ENCODE data around the gene ADORA3. TPM values are rescaled to one million over a fixed set of nuclear protein-coding genes. Genes with fewer than 3 reads are reported as not detected.

The ADORA3 gene
- total RNA-seq, 1 experiment from 2014 or later, result not detected

GRCh38 chr1:111511370-111511769 lies 7.9 kb upstream of the ADORA3 start:
- DNase-seq (ENCODE audit: low spot score), result no peak
- in situ Hi-C loops (cut with HindIII; ENCODE audit: low sequenced_read_pairs), result no loop called here

GRCh38 chr1:111509997-111510375 lies 6.6 kb upstream of the ADORA3 start:
- in situ Hi-C loops (cut with HindIII; ENCODE audit: low sequenced_read_pairs), result no loop called here
- peak; percentile 11 for DNase-seq (ENCODE audit: low spot score)

- in situ Hi-C loops (cut with HindIII; ENCODE audit: low sequenced_read_pairs), result no loop called here
- DNase-seq (ENCODE audit: low spot score), result no peak
Measured at GRCh38 chr1:111507411-111508201, 4.2 kb upstream of the ADORA3 start.

GRCh38 chr1:111506561-111506960 lies 3.1 kb upstream of the ADORA3 start:
- in situ Hi-C loops (cut with HindIII; ENCODE audit: low sequenced_read_pairs), result no loop called here

GRCh38 chr1:111505641-111506119 lies 2.2 kb upstream of the ADORA3 start:
- no peak for DNase-seq (ENCODE audit: low spot score)
- in situ Hi-C loops (cut with HindIII; ENCODE audit: low sequenced_read_pairs), result no loop called here

More at GRCh38 chr1:111506561-111506960, 3.1 kb upstream of the ADORA3 start:
- no peak for DNase-seq (ENCODE audit: low spot score)

- DNase-seq (ENCODE audit: low spot score), result no peak
- in situ Hi-C loops (cut with HindIII; ENCODE audit: low sequenced_read_pairs), result no loop called here
Measured at GRCh38 chr1:111504097-111504496, 664 bp upstream of the ADORA3 start.

GRCh38 chr1:111501645-111502044 lies 1.8 kb downstream of the ADORA3 start:
- no peak for DNase-seq (ENCODE audit: low spot score)
- in situ Hi-C loops (cut with HindIII; ENCODE audit: low sequenced_read_pairs), result no loop called here

- in situ Hi-C loops (cut with HindIII; ENCODE audit: low sequenced_read_pairs), result no loop called here
- no peak for DNase-seq (ENCODE audit: low spot score)
Measured at GRCh38 chr1:111499026-111499785, 4.2 kb downstream of the ADORA3 start.

- in situ Hi-C loops (cut with HindIII; ENCODE audit: low sequenced_read_pairs), result no loop called here
- DNase-seq (ENCODE audit: low spot score), result no peak
Measured at GRCh38 chr1:111497592-111497991, 5.8 kb downstream of the ADORA3 start.

GRCh38 chr1:111496398-111496797 lies 7.0 kb downstream of the ADORA3 start:
- in situ Hi-C loops (cut with HindIII; ENCODE audit: low sequenced_read_pairs), result no loop called here

GRCh38 chr1:111491070-111491469 lies 12.4 kb downstream of the ADORA3 start:
- no peak for DNase-seq (ENCODE audit: low spot score)
- in situ Hi-C loops (cut with HindIII; ENCODE audit: low sequenced_read_pairs), result no loop called here

More at GRCh38 chr1:111496398-111496797, 7.0 kb downstream of the ADORA3 start:
- no peak for DNase-seq (ENCODE audit: low spot score)

- in situ Hi-C loops (cut with HindIII; ENCODE audit: low sequenced_read_pairs), result no loop called here
- DNase-seq (ENCODE audit: low spot score), result no peak
Measured at GRCh38 chr1:111490220-111490619, 13.2 kb downstream of the ADORA3 start.

GRCh38 chr1:111489604-111490003 lies 13.8 kb downstream of the ADORA3 start:
- in situ Hi-C loops (cut with HindIII; ENCODE audit: low sequenced_read_pairs), result no loop called here
- DNase-seq (ENCODE audit: low spot score), result no peak

GRCh38 chr1:111488669-111489068 lies 14.8 kb downstream of the ADORA3 start:
- in situ Hi-C loops (cut with HindIII; ENCODE audit: low sequenced_read_pairs), result no loop called here
- no peak for DNase-seq (ENCODE audit: low spot score)

GRCh38 chr1:111487133-111487532 lies 16.3 kb downstream of the ADORA3 start:
- in situ Hi-C loops (cut with HindIII; ENCODE audit: low sequenced_read_pairs), result no loop called here

GRCh38 chr1:111486431-111486830 lies 17.0 kb downstream of the ADORA3 start:
- no peak for DNase-seq (ENCODE audit: low spot score)
- in situ Hi-C loops (cut with HindIII; ENCODE audit: low sequenced_read_pairs), result no loop called here

More at GRCh38 chr1:111487133-111487532, 16.3 kb downstream of the ADORA3 start:
- no peak for DNase-seq (ENCODE audit: low spot score)

GRCh38 chr1:111484391-111485026 lies 18.9 kb downstream of the ADORA3 start:
- no peak for DNase-seq (ENCODE audit: low spot score)
- in situ Hi-C loops (cut with HindIII; ENCODE audit: low sequenced_read_pairs), result no loop called here

GRCh38 chr1:111483876-111484275 lies 19.6 kb downstream of the ADORA3 start:
- no peak for DNase-seq (ENCODE audit: low spot score)
- in situ Hi-C loops (cut with HindIII; ENCODE audit: low sequenced_read_pairs), result no loop called here

- in situ Hi-C loops (cut with HindIII; ENCODE audit: low sequenced_read_pairs), result no loop called here
- DNase-seq (ENCODE audit: low spot score), result no peak
Measured at GRCh38 chr1:111483166-111483565, 20.3 kb downstream of the ADORA3 start.
